Stimulated activated CD4-positive, alpha-beta T cell treated with anti-CD3 and anti-CD28 coated beads, Interleukin-15, amount 100 ng/mL, for 24 hours (primary cell): ENCODE data around the gene YWHAG.
"Not testable (repeated sequence)": the region's sequence is repeated elsewhere in the genome, so short reads cannot be mapped to it uniquely, and the experiment has no call there.

Experiments
- DNase-seq: peaks from one replicate; pipeline ENCODE4 v3.0.0-alpha.2; 2020

Gene YWHAG

GRCh38 chr7:76358481-76359110 is at the start of gene YWHAG:
Gene YWHAG, minus strand, starts transcription at chr7:76358991. Its CDS starts 183 bp downstream, at chr7:76358808.
- peak; percentile 89 for DNase-seq

GRCh38 chr7:76408121-76408560 is 49.4 kb upstream of the YWHAG start:
- no peak for DNase-seq

GRCh38 chr7:76407718-76408117 is 48.9 kb upstream of the YWHAG start:
- DNase-seq, result no peak

GRCh38 chr7:76405738-76406137 is 46.9 kb upstream of the YWHAG start:
- DNase-seq, result no peak

- DNase-seq, result no peak
Observed at GRCh38 chr7:76403780-76404494, 45.1 kb upstream of the YWHAG start.

GRCh38 chr7:76403097-76403496 is 44.3 kb upstream of the YWHAG start:
- not testable (repeated sequence) for DNase-seq

GRCh38 chr7:76400248-76400647 is 41.5 kb upstream of the YWHAG start:
- no peak for DNase-seq

- DNase-seq, result peak; percentile 89
Observed at GRCh38 chr7:76397409-76398183, 38.8 kb upstream of the YWHAG start.

- no peak for DNase-seq
Observed at GRCh38 chr7:76396864-76397263, 38.1 kb upstream of the YWHAG start.

GRCh38 chr7:76395965-76396726 is 37.4 kb upstream of the YWHAG start:
- DNase-seq, result no peak

GRCh38 chr7:76395605-76395964 is 36.8 kb upstream of the YWHAG start:
- not testable (repeated sequence) for DNase-seq

- DNase-seq, result no peak
Observed at GRCh38 chr7:76394957-76395356, 36.2 kb upstream of the YWHAG start.

GRCh38 chr7:76393116-76394031 is 34.6 kb upstream of the YWHAG start:
- peak; percentile 92 for DNase-seq

- no peak for DNase-seq
Observed at GRCh38 chr7:76392531-76393115, 33.8 kb upstream of the YWHAG start.

- no peak for DNase-seq
Observed at GRCh38 chr7:76390092-76390491, 31.3 kb upstream of the YWHAG start.

GRCh38 chr7:76387789-76388188 is 29.0 kb upstream of the YWHAG start:
- not testable (repeated sequence) for DNase-seq

GRCh38 chr7:76386691-76387260 is 28.0 kb upstream of the YWHAG start:
- no peak for DNase-seq

- no peak for DNase-seq
Observed at GRCh38 chr7:76383089-76383944, 24.5 kb upstream of the YWHAG start.

GRCh38 chr7:76381814-76382213 is 23.0 kb upstream of the YWHAG start:
- no peak for DNase-seq

- no peak for DNase-seq
Observed at GRCh38 chr7:76380623-76380966, 21.8 kb upstream of the YWHAG start.
